GM19467 (cell line): Measurements from ENCODE around the gene TCN1.

Experiments
- ATAC-seq: cut with Tn5 transposase; IDR thresholded peaks from one replicate; pipeline ENCODE4 v1.9.1; 2021; ENCODE audit warnings: mild to moderate bottlenecking, moderate library complexity; ENCODE audit not compliant: unreplicated experiment

TCN1 gene

DNA sequence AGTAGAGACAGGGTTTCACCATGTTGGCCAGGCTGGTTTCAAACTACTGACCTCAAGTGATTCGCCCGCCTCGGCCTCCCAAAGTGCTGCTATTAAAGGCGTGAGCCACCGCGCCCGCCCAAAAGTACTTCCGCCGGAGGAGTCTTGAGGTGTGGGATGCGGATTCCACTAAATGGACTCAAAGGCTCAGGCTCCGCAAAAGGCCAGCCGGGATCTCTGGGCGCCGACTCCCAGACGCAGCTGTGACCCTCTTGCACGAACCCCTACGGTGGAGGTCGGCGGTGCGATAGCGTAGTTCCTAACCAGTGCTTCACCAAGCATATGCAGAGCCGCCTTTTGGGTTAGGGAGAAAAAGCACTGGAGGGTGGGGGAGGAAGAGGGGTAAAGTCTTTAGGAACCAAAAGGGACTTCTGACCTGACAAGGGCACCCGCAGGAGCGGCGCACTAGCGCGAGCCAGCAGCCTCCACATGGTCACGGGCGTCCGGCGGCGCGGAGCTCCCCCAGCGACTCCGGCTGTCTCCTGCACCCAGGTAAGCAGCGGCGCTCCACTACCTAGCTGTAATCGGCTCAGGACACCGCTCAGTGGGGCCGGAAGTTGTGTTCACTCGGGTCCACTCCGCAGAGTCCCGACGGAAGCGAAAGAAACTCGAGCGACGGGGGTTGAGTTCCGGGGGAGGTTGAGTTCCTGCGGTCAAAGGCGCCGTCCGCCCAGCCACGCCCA, 55.9 kb downstream of the TCN1 start, which contains the start of gene MRPL16:
Gene MRPL16 (minus strand): TSS at position 590 of the 722 bp plus-strand sequence. CDS start 120 bp downstream, at position 470.
- peak; percentile 98 for ATAC-seq

- ATAC-seq: no peak
Measured at GRCh38 chr11:59807047-59807610, 59.2 kb downstream of the TCN1 start.

DNA sequence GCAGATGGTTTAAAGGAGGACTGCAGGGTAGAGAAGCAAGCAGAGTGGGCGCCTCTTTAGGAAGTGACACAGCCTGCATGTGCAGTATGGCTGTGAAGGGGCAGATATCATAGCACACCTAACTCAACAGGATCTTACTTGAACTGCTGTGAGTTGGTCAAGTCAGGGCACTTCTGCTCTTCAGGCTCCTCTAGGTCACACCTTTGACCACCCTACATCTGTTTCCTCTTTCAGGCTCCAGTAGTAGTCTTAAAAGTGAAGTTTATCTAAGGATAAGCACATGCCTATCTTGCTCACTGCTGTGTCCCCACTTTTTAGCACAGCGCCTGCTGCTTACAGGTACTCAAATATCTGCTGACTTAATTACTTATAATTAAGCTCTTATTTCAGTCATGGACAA, 62.2 kb downstream of the TCN1 start:
- ATAC-seq: no peak
